GM12891 (cell line): ENCODE results near the gene TACSTD2.

Source experiments
- POLR2A ChIP-seq: IDR thresholded peaks from 2 replicates; pipeline ENCODE4 v1.6.1; 2011; ENCODE audit warnings: low read depth, low read length, control low read depth
- POLR2AphosphoS5 ChIP-seq: IDR thresholded peaks from 2 replicates; pipeline ENCODE4 v1.6.1; 2011; ENCODE audit warnings: low read depth, low read length, control low read depth
- TAF1 ChIP-seq: IDR thresholded peaks from 2 replicates; pipeline ENCODE4 v1.6.1; 2011; ENCODE audit warnings: low read depth, low read length, control low read depth

- TF ChIP-seq POLR2A (no peak), POLR2AphosphoS5 (no peak), TAF1 (no peak)
Observed at GRCh38 chr1:58611861-58612385, 34.9 kb upstream of the TACSTD2 start.
